Gastrocnemius medialis (tissue), 4 donors: ENCODE data around the gene RYR3. TPM values are rescaled to one million over a fixed set of nuclear protein-coding genes. Genes with fewer than 3 reads are reported as not detected.
A peak's percentile ranks its signal among the peaks of the same experiment; 100 is the strongest.

ENCODE experiments used
- ATAC-seq, 2 donors: fragments of 150-250 bp; one replicate each; pipeline ENCODE4 v1.9.1; 2016
- DNase-seq, 2 donors: peaks; one replicate each; pipeline ENCODE4 v3.0.0-alpha.2; 2019
- H3K27ac ChIP-seq, 4 donors: fragments of 200-600 bp; sonication (generic); 1 replicate in 1 of 4; 2 replicates in 3 of 4; pipeline ENCODE4 v1.5.1; 2016 to 2018; ENCODE audit warnings: mild to moderate bottlenecking in 2 of 4, moderate library complexity in 1 of 4
- H3K27me3 ChIP-seq, 3 donors: fragments of 200-600 bp; sonication (generic) in 2 of 3; 1 replicate in 1 of 3; 2 replicates in 2 of 3; pipeline versions ENCODE4 v1.5.1 to v1.6.0; 2016 to 2019; ENCODE audit warnings: mild to moderate bottlenecking in 1 of 3, moderate library complexity in 1 of 3
- H3K36me3 ChIP-seq, 2 donors: fragments of 200-600 bp; sonication (generic) in 1 of 2; one replicate each; pipeline ENCODE4 v1.5.1; 2017 to 2018
- H3K4me1 ChIP-seq, 2 donors: fragments of 200-600 bp; sonication (generic) in 1 of 2; one replicate each; pipeline ENCODE4 v1.5.1; 2016 to 2017; ENCODE audit warnings: mild to moderate bottlenecking in 2 of 2
- H3K4me3 ChIP-seq, 4 donors: fragments of 200-600 bp; sonication (generic) in 3 of 4; 1 replicate in 1 of 4; 2 replicates in 3 of 4; pipeline ENCODE4 v1.5.1; 2016 to 2019; ENCODE audit warnings: mild to moderate bottlenecking in 2 of 4
- H3K9me3 ChIP-seq, 3 donors: fragments of 200-600 bp; sonication (generic) in 2 of 3; 1 replicate in 1 of 3; 2 replicates in 2 of 3; pipeline ENCODE4 v1.5.1; 2016 to 2019
- CTCF ChIP-seq, 5 experiments: fragments of 450-650 bp in 3 of 5; fragments of 200-600 bp in 2 of 5; sonication (generic) in 2 of 5; IDR thresholded peaks in 4 of 5; conservative IDR thresholded peaks in 1 of 5; 1 replicate in 4 of 5; 2 replicates in 1 of 5; pipeline ENCODE4 v1.5.1; 2016 to 2019; ENCODE audit warnings: antibody characterized with exemption in 5 of 5, mild to moderate bottlenecking in 3 of 5, moderate library complexity in 3 of 5
- POLR2A ChIP-seq, 2 donors: fragments of 450-650 bp; IDR thresholded peaks; one replicate each; pipeline ENCODE4 v1.6.1; 2017; ENCODE audit warnings: antibody characterized with exemption in 2 of 2, mild to moderate bottlenecking in 2 of 2, moderate library complexity in 2 of 2
- in situ Hi-C, 4 donors: fragments of 200-750 bp; cut with MboI; loops; one replicate each; pipeline versions ENCODE4 v1.15.0 to v1.8.0; 2017; ENCODE audit warnings: low sequenced_read_pairs in 4 of 4
- intact Hi-C: fragments of 100-400 bp; cut with DNase I; formaldehyde crosslinking; loops from one replicate; pipeline ENCODE4 v1.15.1; 2023; ENCODE audit warnings: low total_unique reads
- total RNA-seq, 4 donors: library from RNA; depleted of rRNA; stranded (reverse); fragments of >200 nt; gene quantifications; one replicate each; pipeline versions ENCODE4 v1.1.0 to v1.2.3, GENCODE V29; 2016

The RYR3 gene
- total RNA-seq, 4 donors from 2014 or later = 7.6 to 30.9 (median 20.6) TPM

DNA sequence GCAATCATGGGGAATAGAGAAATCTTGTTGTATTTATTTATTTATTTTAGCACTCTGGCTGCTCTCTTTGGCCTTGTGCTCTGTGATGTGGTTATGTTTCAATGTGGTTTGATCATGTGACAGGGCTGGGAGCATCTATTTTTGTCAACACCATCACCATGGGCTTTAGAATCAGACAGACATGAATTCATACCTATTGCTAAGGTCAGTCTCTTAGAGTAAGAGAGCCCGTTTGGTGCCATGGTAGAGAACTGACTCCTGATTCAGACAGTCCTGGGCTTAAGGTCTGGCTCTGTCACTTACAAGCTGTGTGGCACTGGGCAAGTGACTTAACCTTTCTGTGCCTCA is 157.0 kb downstream of the RYR3 start:
- peak; percentile 87 to 92 for ATAC-seq
- Histone ChIP-seq H3K4me3 (peak overlapping the region in 1 of 4 donors; percentile 11), H3K36me3 (no peaks in the 10 kb centered on the region), H3K9me3 (no peaks in the 10 kb centered on the region), H3K27me3 (no peaks in the 10 kb centered on the region), H3K27ac (peak overlapping the region; percentile 80 to 85 (median 82)), H3K4me1 (peaks cover 11 to 16% of the 10 kb centered on the region in 2 donors)
- intact Hi-C loops = loop anchor here (1.0 to 5.0 kb wide), 3 partner anchors 54 to 70 kb away; no protein-coding TSS in a partner anchor
- peak; percentile 23 to 69 for DNase-seq
- in situ Hi-C loops = no loop called here
- TF ChIP-seq CTCF (IDR thresholded peaks at IDR 0.05 in 4 of 5, conservative IDR thresholded peaks at IDR 0.05 in 1 of 5) (no peak), POLR2A (IDR thresholded peaks at IDR 0.05) (no peak)

GRCh38 chr15:33468740-33469139 is 158.0 kb downstream of the RYR3 start:
- H3K4me3 ChIP-seq = no peak overlapping the region
- H3K36me3 ChIP-seq = no peaks in the 10 kb centered on the region
- ATAC-seq = no peak
- H3K9me3 ChIP-seq = no peaks in the 10 kb centered on the region
- peaks cover 11 to 16% of the 10 kb centered on the region in 2 donors for H3K4me1 ChIP-seq
- in situ Hi-C loops (no loop called here), intact Hi-C loops (loop anchor here (1.0 to 5.0 kb wide), 2 partner anchors 55 to 71 kb away; no protein-coding TSS in a partner anchor)
- DNase-seq = no peak
- H3K27ac ChIP-seq = peak overlapping the region; percentile 80 to 85 (median 82)
- no peaks in the 10 kb centered on the region for H3K27me3 ChIP-seq
- TF ChIP-seq POLR2A (IDR thresholded peaks at IDR 0.05) (no peak), CTCF (IDR thresholded peaks at IDR 0.05 in 4 of 5, conservative IDR thresholded peaks at IDR 0.05 in 1 of 5) (no peak)

GRCh38 chr15:33473005-33473404 is 162.2 kb downstream of the RYR3 start:
- no peaks in the 10 kb centered on the region for H3K36me3 ChIP-seq
- intact Hi-C loops (no loop called here), in situ Hi-C loops (loop anchor here in 1 of 4 donors (10.0 kb wide), 1 partner anchor 78 kb away; no protein-coding TSS in a partner anchor)
- DNase-seq = no peak
- peak in 1 of 2 donors; percentile 9 for ATAC-seq
- peak overlapping the region in 2 of 4 donors; percentile 44 to 48 for H3K27ac ChIP-seq
- no peaks in the 10 kb centered on the region for H3K27me3 ChIP-seq
- no peaks in the 10 kb centered on the region for H3K9me3 ChIP-seq
- H3K4me3 ChIP-seq = no peak overlapping the region
- TF ChIP-seq CTCF (IDR thresholded peaks at IDR 0.05 in 4 of 5, conservative IDR thresholded peaks at IDR 0.05 in 1 of 5) = no peak
- TF ChIP-seq POLR2A (IDR thresholded peaks at IDR 0.05) = no peak
- peaks cover 14 to 17% of the 10 kb centered on the region in 2 donors for H3K4me1 ChIP-seq

GRCh38 chr15:33473714-33474113 is 162.9 kb downstream of the RYR3 start:
- DNase-seq (no peak), ATAC-seq (no peak)
- Histone ChIP-seq H3K36me3 (no peaks in the 10 kb centered on the region), H3K4me1 (peaks cover 11 to 13% of the 10 kb centered on the region in 2 donors), H3K27ac (peak overlapping the region in 2 of 4 donors; percentile 44 to 48), H3K9me3 (no peaks in the 10 kb centered on the region), H3K27me3 (no peaks in the 10 kb centered on the region), H3K4me3 (no peak overlapping the region)
- in situ Hi-C loops = loop anchor here in 1 of 4 donors (10.0 kb wide), 1 partner anchor 79 kb away; no protein-coding TSS in a partner anchor
- TF ChIP-seq CTCF (IDR thresholded peaks at IDR 0.05 in 4 of 5, conservative IDR thresholded peaks at IDR 0.05 in 1 of 5) = no peak
- no peak for TF ChIP-seq POLR2A (IDR thresholded peaks at IDR 0.05)
- intact Hi-C loops = no loop called here
